Activated naive CD4-positive, alpha-beta T cell treated with anti-CD3 and anti-CD28 coated beads, Interleukin-2, amount 50 U/mL, for 72 hours (primary cell): Measurements from ENCODE around the gene ASCL2. TPM values are rescaled to one million over a fixed set of nuclear protein-coding genes. Genes with fewer than 3 reads are reported as not detected.
A peak's percentile ranks its signal among the peaks of the same experiment; 100 is the strongest.

Source experiments
- ATAC-seq, 2 donors: fragments of 150-1000 bp; cut with Tn5 transposase; 2 replicates each; pipeline ENCODE4 v1.10.0; 2021; ENCODE audit warnings: mild to moderate bottlenecking in 2 of 2, moderate library complexity in 2 of 2
- DNase-seq, 2 donors: peaks; one replicate each; pipeline ENCODE4 v3.0.0; 2021 to 2022; ENCODE audit warnings: low spot score in 2 of 2
- H3K27ac Mint-ChIP-seq, 2 donors: one replicate each; pipeline ENCODE4 v1.8.0; 2022; ENCODE audit warnings: mild to moderate bottlenecking in 2 of 2, mixed read lengths in 2 of 2
- H3K36me3 Mint-ChIP-seq, 2 donors: one replicate each; pipeline ENCODE4 v1.8.0; 2022; ENCODE audit warnings: mixed read lengths in 2 of 2
- H3K9me3 Mint-ChIP-seq, 2 donors: one replicate each; pipeline ENCODE4 v1.8.0; 2022; ENCODE audit warnings: mixed read lengths in 2 of 2
- total RNA-seq, 2 donors: library from RNA; stranded (reverse); gene quantifications; one replicate each; pipeline ENCODE4 v1.2.3, GENCODE V29; 2022

ASCL2 gene
- total RNA-seq, 2 donors from 2014 or later: 8.7 TPM; not detected in 1

DNA sequence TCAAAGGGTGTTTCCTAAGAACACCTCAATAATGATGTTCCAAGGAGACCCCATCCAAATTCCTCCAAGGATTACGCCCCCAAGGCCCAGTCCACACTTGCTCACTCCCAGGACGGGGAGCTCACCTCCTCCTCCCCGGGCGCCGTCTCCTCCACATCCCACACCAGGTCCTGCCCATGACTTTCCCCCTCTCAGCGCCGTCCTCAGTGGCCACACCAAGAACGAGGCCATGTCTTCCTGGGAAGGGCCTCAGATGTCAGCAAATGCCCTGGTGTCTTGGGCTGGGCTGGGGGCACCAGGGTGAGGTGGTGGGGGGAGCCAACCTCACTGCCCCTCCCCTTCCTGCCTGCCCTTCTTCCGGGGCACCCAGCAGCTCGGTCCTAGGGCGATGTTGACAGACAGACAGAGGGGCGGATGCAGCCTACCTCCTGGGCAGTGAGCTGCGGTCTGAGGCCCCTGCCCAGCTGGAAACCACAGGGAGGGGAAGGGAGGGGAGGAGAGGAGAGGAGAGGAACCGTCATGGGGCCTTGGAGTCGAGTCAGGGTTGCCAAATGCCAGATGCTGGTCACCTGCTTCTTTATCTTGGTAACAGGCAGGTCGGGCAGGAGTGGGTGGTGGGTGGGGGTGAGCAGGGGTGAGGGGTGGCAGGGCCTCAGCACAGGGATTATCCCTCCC, 31.4 kb upstream of the ASCL2 start, which contains the start of the genes C11orf21 and TSPAN32:
C11orf21 (minus strand) TSS at position 288 of the 675 bp plus-strand sequence; CDS start at position 178, 110 bp downstream.
TSPAN32 (plus strand) TSS at position 383 of the 675 bp plus-strand sequence; CDS start at position 520, 137 bp downstream.
- ATAC-seq (peak; percentile 69 to 84), DNase-seq (peak; percentile 54 to 90)
- Mint-ChIP-seq H3K27ac (peak within 1 kb of the TSS; percentile 77 to 87), H3K36me3 (no peaks in the 10 kb centered on the region), H3K9me3 (no peaks in the 10 kb centered on the region)

DNA sequence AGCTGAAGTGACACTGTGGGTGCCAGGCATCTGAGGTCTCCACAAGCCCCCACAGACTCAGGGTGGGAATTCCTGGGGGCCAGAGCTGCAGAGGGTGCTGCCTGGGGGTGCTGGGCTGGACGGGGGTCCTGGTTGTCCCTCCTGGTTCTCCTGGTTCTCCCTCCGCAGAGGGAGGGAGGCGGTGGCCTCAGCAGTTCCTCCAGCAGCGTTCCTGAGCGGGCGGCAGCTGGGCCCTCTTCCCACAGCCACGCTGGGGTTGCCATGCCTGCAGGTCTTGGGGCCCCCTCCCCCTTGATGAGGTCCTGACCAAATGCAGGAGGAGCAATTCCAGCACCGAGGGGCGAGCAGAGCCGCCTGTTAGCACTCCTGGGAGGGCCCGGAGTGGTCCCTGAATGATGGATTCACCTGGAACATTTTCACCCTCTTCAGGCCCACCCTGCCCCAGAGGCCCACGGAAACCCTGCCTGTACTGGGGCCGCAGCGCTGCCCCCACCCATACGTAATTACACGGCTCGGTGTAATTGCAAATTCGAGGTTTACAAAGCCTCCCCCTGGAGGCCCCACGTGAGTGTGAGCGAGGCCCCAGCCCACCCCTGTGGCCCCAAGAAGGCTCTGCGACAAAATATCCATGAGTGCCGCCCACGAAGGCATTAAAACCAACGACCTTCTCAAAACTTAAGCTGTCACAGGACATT, 30.7 kb upstream of the ASCL2 start:
- no peak for DNase-seq
- no peaks in the 10 kb centered on the region for H3K9me3 Mint-ChIP-seq
- no peak for ATAC-seq
- H3K27ac Mint-ChIP-seq: peak overlapping the region; percentile 77 to 87
- H3K36me3 Mint-ChIP-seq: no peaks in the 10 kb centered on the region

DNA sequence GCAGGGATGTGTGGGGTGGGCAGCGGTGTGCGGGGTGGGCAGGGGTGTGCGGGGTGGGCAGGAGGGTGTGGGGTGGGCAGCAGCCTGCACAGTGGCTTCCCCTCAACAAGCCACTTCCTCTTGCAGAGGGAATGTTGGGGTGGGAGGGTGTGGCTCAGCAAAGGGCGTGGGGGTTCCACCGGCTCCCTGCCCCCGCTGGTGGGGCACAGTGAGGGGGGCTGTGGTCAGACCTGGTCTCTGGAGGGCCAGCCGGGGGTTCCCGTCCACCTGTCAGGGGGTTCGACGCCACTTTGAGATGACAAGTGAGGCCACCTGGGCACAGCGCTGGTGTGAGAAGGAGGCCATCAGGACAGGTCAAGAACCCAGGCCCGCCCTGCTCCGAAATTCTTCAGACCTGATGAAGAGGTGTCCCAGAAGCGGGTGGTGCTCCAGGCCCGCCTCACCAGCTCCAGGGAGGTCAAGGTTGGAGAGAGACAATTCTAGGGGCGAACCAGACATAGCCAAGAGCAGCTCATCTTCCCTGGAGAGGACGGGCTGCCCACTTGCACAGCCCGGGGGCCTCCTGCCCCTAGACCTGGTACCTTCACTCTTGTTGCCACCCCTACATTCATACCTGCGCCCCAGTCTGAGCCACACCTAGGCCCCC, 30.0 kb upstream of the ASCL2 start:
- Mint-ChIP-seq H3K9me3 (no peaks in the 10 kb centered on the region), H3K27ac (peak overlapping the region in 1 of 2 donors; percentile 87), H3K36me3 (no peaks in the 10 kb centered on the region)
- DNase-seq (peak in 1 of 2 donors; percentile 57), ATAC-seq (no peak)

DNA sequence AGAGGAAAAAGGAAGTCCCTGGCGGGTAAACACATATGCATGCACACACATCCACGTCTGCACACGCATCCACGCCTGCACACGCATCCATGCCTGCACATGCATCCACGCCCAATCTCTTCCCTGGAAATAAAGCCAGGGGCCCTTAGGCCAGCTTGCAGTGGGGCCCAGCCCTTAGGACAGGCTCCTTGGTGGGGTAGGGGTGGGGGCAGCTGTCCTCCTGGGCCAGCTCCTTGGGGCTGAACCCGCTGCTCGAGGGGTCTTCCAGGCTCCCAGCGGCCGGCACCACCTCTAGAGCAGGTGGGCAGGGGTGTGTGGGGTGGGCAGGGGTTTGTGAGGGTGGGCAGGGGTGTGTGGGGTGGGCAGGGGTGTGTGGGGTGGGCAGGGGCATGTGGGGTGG, 29.4 kb upstream of the ASCL2 start:
- peak overlapping the region in 1 of 2 donors; percentile 63 for H3K27ac Mint-ChIP-seq
- ATAC-seq: no peak
- no peaks in the 10 kb centered on the region for H3K36me3 Mint-ChIP-seq
- no peak for DNase-seq
- H3K9me3 Mint-ChIP-seq: no peaks in the 10 kb centered on the region

- H3K27ac Mint-ChIP-seq: peak overlapping the region in 1 of 2 donors; percentile 63
- DNase-seq (no peak), ATAC-seq (no peak)
- no peaks in the 10 kb centered on the region for H3K9me3 Mint-ChIP-seq
- no peaks in the 10 kb centered on the region for H3K36me3 Mint-ChIP-seq
Observed at GRCh38 chr11:2298795-2299761, 28.7 kb upstream of the ASCL2 start.

- ATAC-seq (no peak), DNase-seq (no peak)
- H3K36me3 Mint-ChIP-seq: no peaks in the 10 kb centered on the region
- no peaks in the 10 kb centered on the region for H3K9me3 Mint-ChIP-seq
- peak overlapping the region; percentile 52 to 61 for H3K27ac Mint-ChIP-seq
Observed at GRCh38 chr11:2298131-2298794, 27.9 kb upstream of the ASCL2 start.

DNA sequence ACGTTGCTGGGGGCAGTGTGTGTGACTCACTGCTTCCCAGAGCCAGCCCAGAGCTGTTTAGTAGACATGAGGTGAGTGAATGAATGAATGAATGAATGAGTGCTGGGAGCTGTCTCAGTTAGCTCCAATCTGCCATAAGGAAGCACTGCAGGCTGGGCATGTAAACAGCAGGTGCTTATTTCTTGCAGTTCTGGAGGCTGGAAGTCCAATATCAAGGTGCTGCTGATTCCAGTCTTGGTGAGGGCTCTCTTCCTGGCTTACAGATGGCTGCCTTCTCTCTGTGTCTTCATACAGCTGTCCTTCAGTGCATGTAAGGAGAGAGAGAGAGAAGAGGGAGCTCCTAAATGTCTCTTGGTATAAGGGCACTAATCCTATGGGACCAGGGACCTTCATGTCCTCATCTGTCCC, 27.2 kb upstream of the ASCL2 start:
- no peak for ATAC-seq
- H3K27ac Mint-ChIP-seq: peak overlapping the region; percentile 19 to 52
- H3K9me3 Mint-ChIP-seq: no peaks in the 10 kb centered on the region
- no peak for DNase-seq
- no peaks in the 10 kb centered on the region for H3K36me3 Mint-ChIP-seq

DNA sequence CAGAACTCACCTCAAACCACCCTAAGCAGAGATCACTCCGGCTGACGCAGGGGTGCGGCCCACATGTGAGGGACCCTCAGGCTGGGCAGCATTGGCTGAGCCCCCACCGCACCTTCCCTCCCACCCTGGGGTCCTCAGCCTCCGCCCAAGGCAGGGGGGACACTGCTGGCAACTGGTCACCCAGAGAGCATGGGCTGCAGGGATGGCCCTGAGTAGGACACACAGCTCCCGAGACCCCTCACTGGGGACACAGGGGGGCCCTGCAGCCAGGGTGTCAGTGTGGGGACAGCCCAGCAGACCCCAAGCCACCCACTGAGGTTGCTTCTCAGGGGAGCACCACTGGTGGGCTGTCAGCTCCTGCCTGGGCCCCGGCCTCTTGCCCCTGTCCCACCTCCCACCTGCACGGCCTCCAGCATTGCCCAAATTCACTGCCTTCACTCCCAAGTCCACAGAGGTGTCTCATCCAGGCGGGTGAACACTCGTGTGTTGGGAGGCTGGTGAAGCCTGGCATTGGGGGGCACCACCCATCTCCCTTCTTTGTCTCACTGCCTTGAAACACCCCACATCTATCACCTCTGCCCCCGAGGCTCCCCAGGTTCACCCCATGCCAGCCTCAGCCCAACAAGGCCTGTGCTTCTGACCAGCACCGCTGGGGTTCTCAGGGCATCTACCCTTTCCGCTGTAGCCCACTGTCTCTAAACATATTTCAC, 26.7 kb upstream of the ASCL2 start:
- H3K27ac Mint-ChIP-seq: peak overlapping the region; percentile 19 to 52
- no peaks in the 10 kb centered on the region for H3K36me3 Mint-ChIP-seq
- ATAC-seq: no peak
- no peaks in the 10 kb centered on the region for H3K9me3 Mint-ChIP-seq
- DNase-seq: peak; percentile 1 to 54

- DNase-seq: peak; percentile 1 to 40
- no peaks in the 10 kb centered on the region for H3K9me3 Mint-ChIP-seq
- H3K27ac Mint-ChIP-seq: no peak overlapping the region
- H3K36me3 Mint-ChIP-seq: no peaks in the 10 kb centered on the region
- no peak for ATAC-seq
Observed at GRCh38 chr11:2295971-2296912, 25.9 kb upstream of the ASCL2 start.

GRCh38 chr11:2294926-2295290, 24.5 kb upstream of the ASCL2 start:
- Mint-ChIP-seq H3K36me3 (no peaks in the 10 kb centered on the region), H3K27ac (no peak overlapping the region), H3K9me3 (no peaks in the 10 kb centered on the region)
- DNase-seq (peak in 1 of 2 donors; percentile 0), ATAC-seq (no peak)

GRCh38 chr11:2293984-2294925, 23.9 kb upstream of the ASCL2 start:
- no peak overlapping the region for H3K27ac Mint-ChIP-seq
- ATAC-seq (no peak), DNase-seq (peak in 1 of 2 donors; percentile 1)
- no peaks in the 10 kb centered on the region for H3K36me3 Mint-ChIP-seq
- H3K9me3 Mint-ChIP-seq: no peaks in the 10 kb centered on the region

GRCh38 chr11:2293531-2293971, 23.2 kb upstream of the ASCL2 start:
- H3K9me3 Mint-ChIP-seq: no peaks in the 10 kb centered on the region
- no peak for ATAC-seq
- H3K27ac Mint-ChIP-seq: no peak overlapping the region
- DNase-seq: peak in 1 of 2 donors; percentile 1
- no peaks in the 10 kb centered on the region for H3K36me3 Mint-ChIP-seq

- H3K9me3 Mint-ChIP-seq: no peaks in the 10 kb centered on the region
- no peaks in the 10 kb centered on the region for H3K36me3 Mint-ChIP-seq
- no peak for ATAC-seq
- peak in 1 of 2 donors; percentile 1 for DNase-seq
- peak overlapping the region in 1 of 2 donors; percentile 18 for H3K27ac Mint-ChIP-seq
Observed at GRCh38 chr11:2290351-2290841, 20.0 kb upstream of the ASCL2 start.
